Measurements from ENCODE around the gene RHOF. TPM values are rescaled to one million over a fixed set of nuclear protein-coding genes. Genes with fewer than 3 reads are reported as not detected.

RHOF gene
- total RNA-seq, 2 experiments from 2014 or later = 23.5 to 53.7 TPM

- H2AFZ ChIP-seq (ENCODE audit: low read length) = no peak overlapping the region
- DNase-seq (ENCODE audit: low spot score) = no peak
- no peak overlapping the region for H3K27ac ChIP-seq (ENCODE audit: low read depth, low read length, poor library complexity, severe bottlenecking)
- no peak overlapping the region for H3K4me2 ChIP-seq (ENCODE audit: low read length)
- no peaks in the 10 kb centered on the region for H3K9me2 ChIP-seq (ENCODE audit: insufficient read depth, low read length)
- no peak for TF ChIP-seq CTCF (conservative IDR thresholded peaks at IDR 0.05; ENCODE audit: low read length)
- no peak for TF ChIP-seq EZH2phosphoT487 (IDR thresholded peaks at IDR 0.05; ENCODE audit: borderline replicate concordance, low read depth, low read length)
- CTCF ChIA-PET (ENCODE audit: unreplicated experiment) = no interaction called here
- H3K4me1 ChIP-seq (ENCODE audit: insufficient read depth, low read length, poor library complexity, severe bottlenecking) = no peaks in the 10 kb centered on the region
- no peaks in the 10 kb centered on the region for H4K20me1 ChIP-seq (ENCODE audit: insufficient read depth, low read length)
- no peaks in the 10 kb centered on the region for H3K9me3 ChIP-seq (ENCODE audit: low read length)
- H3K36me3 ChIP-seq (ENCODE audit: insufficient read depth, low read length) = peaks cover 3% of the 10 kb centered on the region
- intact Hi-C loops (cut with micrococcal nuclease; ENCODE audit: unreplicated experiment) = no loop called here
- H3K79me2 ChIP-seq (ENCODE audit: insufficient read depth, low read depth, low read length) = no peaks in the 10 kb centered on the region
- BruUV-seq (replicated peaks) = no TSS peak
- H3K4me3 ChIP-seq (ENCODE audit: low read depth, low read length, poor library complexity, severe bottlenecking) = no peak overlapping the region
- POLR2A ChIA-PET = interaction anchor here (0.6 kb wide), 1 partner anchor 19 kb away, joined by 4 read pairs; no protein-coding TSS in a partner anchor
These were observed 27.0 kb downstream of the RHOF start for GRCh38 chr12:121766290-121767039.

- intact Hi-C loops (cut with micrococcal nuclease; ENCODE audit: unreplicated experiment) = no loop called here
- Histone ChIP-seq H3K36me3 (ENCODE audit: insufficient read depth, low read length) (peaks cover 3% of the 10 kb centered on the region), H3K79me2 (ENCODE audit: insufficient read depth, low read depth, low read length) (no peaks in the 10 kb centered on the region), H3K9me2 (ENCODE audit: insufficient read depth, low read length) (no peaks in the 10 kb centered on the region), H3K9me3 (ENCODE audit: low read length) (no peaks in the 10 kb centered on the region), H3K4me2 (ENCODE audit: low read length) (no peak overlapping the region), H3K4me1 (ENCODE audit: insufficient read depth, low read length, poor library complexity, severe bottlenecking) (no peaks in the 10 kb centered on the region), H3K4me3 (ENCODE audit: low read depth, low read length, poor library complexity, severe bottlenecking) (no peak overlapping the region), H2AFZ (ENCODE audit: low read length) (no peak overlapping the region), H3K27ac (ENCODE audit: low read depth, low read length, poor library complexity, severe bottlenecking) (no peak overlapping the region), H4K20me1 (ENCODE audit: insufficient read depth, low read length) (no peaks in the 10 kb centered on the region)
- CTCF ChIA-PET (ENCODE audit: unreplicated experiment) = no interaction called here
- DNase-seq (ENCODE audit: low spot score) = no peak
- POLR2A ChIA-PET = interaction anchor here (0.6 kb wide), 1 partner anchor 20 kb away, joined by 4 read pairs; no protein-coding TSS in a partner anchor
- no TSS peak for BruUV-seq (replicated peaks)
- TF ChIP-seq EZH2phosphoT487 (IDR thresholded peaks at IDR 0.05; ENCODE audit: borderline replicate concordance, low read depth, low read length) (no peak), CTCF (conservative IDR thresholded peaks at IDR 0.05; ENCODE audit: low read length) (no peak)
These were observed 27.9 kb downstream of the RHOF start for GRCh38 chr12:121765573-121765972.

- intact Hi-C loops (cut with micrococcal nuclease; ENCODE audit: unreplicated experiment) = no loop called here
- Histone ChIP-seq H3K4me2 (ENCODE audit: low read length) (no peak overlapping the region), H3K79me2 (ENCODE audit: insufficient read depth, low read depth, low read length) (no peaks in the 10 kb centered on the region), H3K4me1 (ENCODE audit: insufficient read depth, low read length, poor library complexity, severe bottlenecking) (no peaks in the 10 kb centered on the region), H4K20me1 (ENCODE audit: insufficient read depth, low read length) (no peaks in the 10 kb centered on the region), H2AFZ (ENCODE audit: low read length) (no peak overlapping the region), H3K9me3 (ENCODE audit: low read length) (no peaks in the 10 kb centered on the region), H3K9me2 (ENCODE audit: insufficient read depth, low read length) (no peaks in the 10 kb centered on the region), H3K4me3 (ENCODE audit: low read depth, low read length, poor library complexity, severe bottlenecking) (no peak overlapping the region), H3K36me3 (ENCODE audit: insufficient read depth, low read length) (peaks cover 3% of the 10 kb centered on the region), H3K27ac (ENCODE audit: low read depth, low read length, poor library complexity, severe bottlenecking) (no peak overlapping the region)
- ChIA-PET POLR2A (interaction anchor here (0.7 to 0.9 kb wide), 4 partner anchors 182 to 1391 kb away, joined by 3 to 7 read pairs (median 3); no protein-coding TSS in a partner anchor), CTCF (ENCODE audit: unreplicated experiment) (no interaction called here)
- no peak for DNase-seq (ENCODE audit: low spot score)
- no TSS peak for BruUV-seq (replicated peaks)
- TF ChIP-seq CTCF (conservative IDR thresholded peaks at IDR 0.05; ENCODE audit: low read length) (no peak), EZH2phosphoT487 (IDR thresholded peaks at IDR 0.05; ENCODE audit: borderline replicate concordance, low read depth, low read length) (no peak)
These were observed 28.7 kb downstream of the RHOF start for GRCh38 chr12:121764808-121765207.
